Measurements from ENCODE around the gene CDH8.

DNA sequence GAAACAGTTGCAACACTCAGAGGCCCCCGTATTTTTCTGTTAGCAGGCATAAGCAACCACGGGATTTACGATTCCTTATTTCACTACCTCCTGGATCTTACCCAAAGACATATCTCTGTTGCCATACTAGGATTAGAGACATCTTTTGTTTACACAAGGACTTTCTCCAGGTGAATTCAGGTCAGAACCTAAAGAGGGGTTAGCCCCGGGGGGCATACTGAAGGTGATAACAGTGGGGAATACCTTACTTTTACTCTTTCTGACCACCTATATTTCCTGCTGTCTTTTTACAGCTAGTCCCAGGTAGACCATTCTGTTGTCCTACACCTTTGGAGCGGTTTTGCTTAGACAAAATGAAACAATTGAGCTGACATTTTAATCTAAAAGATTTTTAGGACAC lies 27.9 kb upstream of the CDH8 start:
- TF ChIP-seq, protein P1, sequence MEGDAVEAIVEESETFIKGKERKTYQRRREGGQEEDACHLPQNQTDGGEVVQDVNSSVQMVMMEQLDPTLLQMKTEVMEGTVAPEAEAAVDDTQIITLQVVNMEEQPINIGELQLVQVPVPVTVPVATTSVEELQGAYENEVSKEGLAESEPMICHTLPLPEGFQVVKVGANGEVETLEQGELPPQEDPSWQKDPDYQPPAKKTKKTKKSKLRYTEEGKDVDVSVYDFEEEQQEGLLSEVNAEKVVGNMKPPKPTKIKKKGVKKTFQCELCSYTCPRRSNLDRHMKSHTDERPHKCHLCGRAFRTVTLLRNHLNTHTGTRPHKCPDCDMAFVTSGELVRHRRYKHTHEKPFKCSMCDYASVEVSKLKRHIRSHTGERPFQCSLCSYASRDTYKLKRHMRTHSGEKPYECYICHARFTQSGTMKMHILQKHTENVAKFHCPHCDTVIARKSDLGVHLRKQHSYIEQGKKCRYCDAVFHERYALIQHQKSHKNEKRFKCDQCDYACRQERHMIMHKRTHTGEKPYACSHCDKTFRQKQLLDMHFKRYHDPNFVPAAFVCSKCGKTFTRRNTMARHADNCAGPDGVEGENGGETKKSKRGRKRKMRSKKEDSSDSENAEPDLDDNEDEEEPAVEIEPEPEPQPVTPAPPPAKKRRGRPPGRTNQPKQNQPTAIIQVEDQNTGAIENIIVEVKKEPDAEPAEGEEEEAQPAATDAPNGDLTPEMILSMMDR (IDR thresholded peaks at IDR 0.05): no peak
- TF ChIP-seq POLR2A (IDR thresholded peaks at IDR 0.05): no peak

Measured in body of pancreas (tissue), 4 donors.